Neural cell (in vitro differentiated cells): ENCODE data around the gene EML4. TPM values are rescaled to one million over a fixed set of nuclear protein-coding genes. Genes with fewer than 3 reads are reported as not detected.
"Not testable (repeated sequence)": the region's sequence is repeated elsewhere in the genome, so short reads cannot be mapped to it uniquely, and the experiment has no call there.

Experiments used
- H2AFZ ChIP-seq: fragments of 200-600, 300-800 bp; sonication (generic), shearing (Covaris generic); 2 replicates; pipeline ENCODE4 v1.6.0; 2014; ENCODE audit warnings: low read depth, mild to moderate bottlenecking, antibody characterized with exemption, low read length, moderate library complexity
- H3F3A ChIP-seq: fragments of 200-600 bp; shearing (Covaris generic); 2 replicates; pipeline ENCODE4 v1.6.1; 2016; ENCODE audit warnings: mild to moderate bottlenecking, moderate library complexity, mixed read lengths, antibody characterized with exemption, low read length; ENCODE audit not compliant: insufficient read depth, poor library complexity, severe bottlenecking
- H3K27ac ChIP-seq: fragments of 200-600, 300-800 bp; sonication (generic), shearing (Covaris generic); 2 replicates; pipeline ENCODE4 v1.5.1; 2014; ENCODE audit warnings: mild to moderate bottlenecking, low read length, moderate library complexity
- H3K27me3 ChIP-seq: fragments of 300-800, 200-600 bp; sonication (generic), shearing (Covaris generic); 2 replicates; pipeline ENCODE4 v1.6.0; 2014; ENCODE audit warnings: mild to moderate bottlenecking, low read depth, low read length, moderate library complexity; ENCODE audit not compliant: insufficient read depth
- H3K36me3 ChIP-seq: fragments of 300-800, 200-600 bp; sonication (generic), shearing (Covaris generic); 2 replicates; pipeline ENCODE4 v1.5.1; 2014; ENCODE audit warnings: mild to moderate bottlenecking, antibody characterized with exemption, low read length, moderate library complexity; ENCODE audit not compliant: insufficient read depth
- H3K4me2 ChIP-seq: fragments of 300-800, 200-600 bp; sonication (generic), shearing (Covaris generic); 2 replicates; pipeline ENCODE4 v1.6.0; 2014; ENCODE audit warnings: mild to moderate bottlenecking, low read length
- H3K4me3 ChIP-seq: fragments of 300-800, 200-600 bp; sonication (generic), shearing (Covaris generic); 2 replicates; pipeline ENCODE4 v1.5.1; 2014; ENCODE audit warnings: mild to moderate bottlenecking, low read length, moderate library complexity
- H3K79me2 ChIP-seq: fragments of 200-600 bp; shearing (Covaris generic); replicated peaks from 2 replicates; pipeline ENCODE4 v1.6.0; 2014; ENCODE audit warnings: mild to moderate bottlenecking, low read length, moderate library complexity; ENCODE audit not compliant: insufficient read depth
- H3K9ac ChIP-seq: fragments of 300-800, 200-600 bp; sonication (generic), shearing (Covaris generic); 2 replicates; pipeline ENCODE4 v1.6.1; 2016; ENCODE audit warnings: mild to moderate bottlenecking, low read length, mixed read lengths
- H3K9me2 ChIP-seq: fragments of 200-600 bp; shearing (Covaris generic); 2 replicates; pipeline ENCODE4 v1.6.1; 2016; ENCODE audit warnings: mild to moderate bottlenecking, low read length, mixed read lengths; ENCODE audit not compliant: insufficient read depth
- H3K9me3 ChIP-seq: fragments of 200-600, 300-800 bp; sonication (generic), shearing (Covaris generic); 2 replicates; pipeline ENCODE4 v1.6.1; 2016; ENCODE audit warnings: mild to moderate bottlenecking, mixed run types, low read length, moderate library complexity, mixed read lengths
- H4K20me1 ChIP-seq: fragments of 200-600 bp; shearing (Covaris generic); 2 replicates; pipeline ENCODE4 v1.6.1; 2016; ENCODE audit warnings: mild to moderate bottlenecking, mixed run types; ENCODE audit not compliant: insufficient read depth
- EP300 ChIP-seq: fragments of 450-650 bp; conservative IDR thresholded peaks from 2 replicates; pipeline ENCODE4 v1.6.1; 2014; ENCODE audit warnings: antibody characterized with exemption, mild to moderate bottlenecking, moderate library complexity; ENCODE audit not compliant: poor library complexity, severe bottlenecking
- EZH2 ChIP-seq: fragments of 200-600, 300-800 bp; shearing (Covaris generic), sonication (generic); IDR thresholded peaks from 2 replicates; pipeline ENCODE4 v1.6.1; 2014; ENCODE audit warnings: antibody characterized with exemption, low read length, borderline replicate concordance, mild to moderate bottlenecking; ENCODE audit not compliant: insufficient read depth, poor library complexity, severe bottlenecking
- MXI1 ChIP-seq: fragments of 450-650 bp; conservative IDR thresholded peaks from 2 replicates; pipeline ENCODE4 v1.6.1; 2014; ENCODE audit warnings: antibody characterized with exemption, mild to moderate bottlenecking; ENCODE audit not compliant: poor library complexity, severe bottlenecking
- POLR2AphosphoS5 ChIP-seq: IDR thresholded peaks from 2 replicates; pipeline ENCODE4 v1.6.1; 2012
- RAD21 ChIP-seq: fragments of 450-650 bp; conservative IDR thresholded peaks from 2 replicates; pipeline ENCODE4 v1.6.1; 2014; ENCODE audit warnings: antibody characterized with exemption, mild to moderate bottlenecking, moderate library complexity
- SMC3 ChIP-seq: fragments of 450-650 bp; conservative IDR thresholded peaks from 2 replicates; pipeline ENCODE4 v1.6.1; 2014; ENCODE audit warnings: antibody characterized with exemption, mild to moderate bottlenecking, moderate library complexity; ENCODE audit not compliant: poor library complexity
- TAF1 ChIP-seq: IDR thresholded peaks from 2 replicates; pipeline ENCODE4 v1.6.1; 2012; ENCODE audit warnings: low read depth
- polyA plus RNA-seq: library from polyadenylated mRNA; depleted of rRNA; stranded (reverse); fragments of >200 nt; gene quantifications from 2 replicates; pipeline ENCODE4 v1.2.3, GENCODE V29; 2014
- TF ChIP-seq, protein P1 (sequence below): fragments of 450-650 bp; IDR thresholded peaks from 2 replicates; pipeline ENCODE4 v1.5.1; 2014; ENCODE audit warnings: antibody characterized with exemption, mild to moderate bottlenecking, moderate library complexity; ENCODE audit not compliant: poor library complexity, severe bottlenecking
- TF ChIP-seq, protein P2 (sequence below): IDR thresholded peaks from 2 replicates; pipeline ENCODE4 v1.6.1; 2012; ENCODE audit warnings: borderline replicate concordance

Gene EML4
- polyA plus RNA-seq, 1 donor from 2014 or later = 33.9 TPM

DNA sequence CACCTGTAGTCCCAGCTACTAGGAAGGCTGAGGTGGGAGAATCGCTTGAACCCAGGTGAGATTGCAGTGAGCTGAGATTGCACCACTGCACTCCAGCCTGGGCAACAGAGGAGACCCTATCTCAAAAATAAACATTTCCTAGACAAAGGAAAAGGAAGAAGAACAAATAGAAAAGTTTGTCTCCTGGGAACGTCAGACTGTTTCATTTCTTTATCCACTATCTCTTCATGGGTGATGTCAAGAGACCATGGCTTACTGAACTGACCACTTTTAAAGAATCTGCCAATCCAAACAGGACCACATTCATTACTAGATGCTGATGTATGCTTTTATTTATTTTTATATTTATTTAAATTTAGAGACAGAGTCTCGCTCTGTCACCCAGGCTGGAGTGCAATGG lies 165.1 kb downstream of the EML4 start:
- H4K20me1 ChIP-seq = no peaks in the 10 kb centered on the region
- H3F3A ChIP-seq = no peaks in the 10 kb centered on the region
- no peak overlapping the region for H3K4me2 ChIP-seq
- no peaks in the 10 kb centered on the region for H3K9me3 ChIP-seq
- no peak overlapping the region for H3K27ac ChIP-seq
- TF ChIP-seq, protein P1, sequence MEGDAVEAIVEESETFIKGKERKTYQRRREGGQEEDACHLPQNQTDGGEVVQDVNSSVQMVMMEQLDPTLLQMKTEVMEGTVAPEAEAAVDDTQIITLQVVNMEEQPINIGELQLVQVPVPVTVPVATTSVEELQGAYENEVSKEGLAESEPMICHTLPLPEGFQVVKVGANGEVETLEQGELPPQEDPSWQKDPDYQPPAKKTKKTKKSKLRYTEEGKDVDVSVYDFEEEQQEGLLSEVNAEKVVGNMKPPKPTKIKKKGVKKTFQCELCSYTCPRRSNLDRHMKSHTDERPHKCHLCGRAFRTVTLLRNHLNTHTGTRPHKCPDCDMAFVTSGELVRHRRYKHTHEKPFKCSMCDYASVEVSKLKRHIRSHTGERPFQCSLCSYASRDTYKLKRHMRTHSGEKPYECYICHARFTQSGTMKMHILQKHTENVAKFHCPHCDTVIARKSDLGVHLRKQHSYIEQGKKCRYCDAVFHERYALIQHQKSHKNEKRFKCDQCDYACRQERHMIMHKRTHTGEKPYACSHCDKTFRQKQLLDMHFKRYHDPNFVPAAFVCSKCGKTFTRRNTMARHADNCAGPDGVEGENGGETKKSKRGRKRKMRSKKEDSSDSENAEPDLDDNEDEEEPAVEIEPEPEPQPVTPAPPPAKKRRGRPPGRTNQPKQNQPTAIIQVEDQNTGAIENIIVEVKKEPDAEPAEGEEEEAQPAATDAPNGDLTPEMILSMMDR = no peak
- TF ChIP-seq EP300 = no peak
- TF ChIP-seq POLR2AphosphoS5 = no peak
- no peak for TF ChIP-seq EZH2
- TF ChIP-seq MXI1 = no peak
- no peak for TF ChIP-seq SMC3
- H3K9me2 ChIP-seq = no peaks in the 10 kb centered on the region
- no peaks in the 10 kb centered on the region for H3K79me2 ChIP-seq
- H2AFZ ChIP-seq = no peak overlapping the region
- H3K9ac ChIP-seq = no peak overlapping the region
- no peak overlapping the region for H3K4me3 ChIP-seq
- no peaks in the 10 kb centered on the region for H3K36me3 ChIP-seq
- H3K27me3 ChIP-seq = no peaks in the 10 kb centered on the region

- not testable (repeated sequence) for H3K4me3 ChIP-seq, H3K27ac ChIP-seq, H3K79me2 ChIP-seq, H3K27me3 ChIP-seq, H3K4me2 ChIP-seq, H2AFZ ChIP-seq, H4K20me1 ChIP-seq, H3F3A ChIP-seq, H3K9me2 ChIP-seq, H3K9ac ChIP-seq, H3K36me3 ChIP-seq, H3K9me3 ChIP-seq
These were observed 165.7 kb downstream of the EML4 start for GRCh38 chr2:42334865-42335264.

DNA sequence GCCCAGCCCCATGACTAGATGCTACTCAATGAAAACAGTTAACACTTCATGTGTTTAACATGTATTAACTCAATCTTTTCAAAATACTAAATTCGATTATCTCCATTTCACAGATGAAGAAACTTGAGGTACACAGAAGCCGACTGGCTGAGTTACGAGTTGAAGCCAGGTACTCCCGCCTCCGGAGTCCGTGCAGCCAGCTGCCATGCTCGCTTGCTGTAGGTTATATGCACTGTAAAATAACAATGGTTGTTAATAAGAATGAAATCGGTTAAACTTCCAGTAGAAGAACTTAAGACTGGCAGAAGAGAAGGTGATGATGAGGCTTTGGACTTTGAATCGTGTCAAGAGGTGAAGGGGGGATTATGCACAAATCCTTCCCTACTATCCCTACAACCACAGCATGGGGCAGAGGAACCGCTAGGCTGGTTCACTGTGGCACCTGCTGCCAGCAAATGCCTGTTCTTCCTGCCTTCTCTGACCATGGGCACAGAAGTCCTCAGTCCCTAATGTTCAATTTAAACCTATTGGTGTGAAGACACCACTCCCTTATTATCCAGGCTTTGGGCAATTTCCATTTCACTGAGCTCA lies 166.5 kb downstream of the EML4 start:
- Histone ChIP-seq H3K4me2 (no peak overlapping the region), H3K9me2 (no peaks in the 10 kb centered on the region), H3K27ac (no peak overlapping the region), H3K79me2 (no peaks in the 10 kb centered on the region), H3K36me3 (no peaks in the 10 kb centered on the region), H3K27me3 (no peaks in the 10 kb centered on the region), H2AFZ (no peak overlapping the region), H3K9me3 (no peaks in the 10 kb centered on the region), H3F3A (no peaks in the 10 kb centered on the region), H4K20me1 (no peaks in the 10 kb centered on the region), H3K9ac (no peak overlapping the region), H3K4me3 (no peak overlapping the region)
- TF ChIP-seq EZH2 (no peak), TAF1 (no peak), POLR2AphosphoS5 (no peak), SMC3 (no peak), RAD21 (no peak), EP300 (no peak), MXI1 (no peak)
- TF ChIP-seq, protein P2, sequence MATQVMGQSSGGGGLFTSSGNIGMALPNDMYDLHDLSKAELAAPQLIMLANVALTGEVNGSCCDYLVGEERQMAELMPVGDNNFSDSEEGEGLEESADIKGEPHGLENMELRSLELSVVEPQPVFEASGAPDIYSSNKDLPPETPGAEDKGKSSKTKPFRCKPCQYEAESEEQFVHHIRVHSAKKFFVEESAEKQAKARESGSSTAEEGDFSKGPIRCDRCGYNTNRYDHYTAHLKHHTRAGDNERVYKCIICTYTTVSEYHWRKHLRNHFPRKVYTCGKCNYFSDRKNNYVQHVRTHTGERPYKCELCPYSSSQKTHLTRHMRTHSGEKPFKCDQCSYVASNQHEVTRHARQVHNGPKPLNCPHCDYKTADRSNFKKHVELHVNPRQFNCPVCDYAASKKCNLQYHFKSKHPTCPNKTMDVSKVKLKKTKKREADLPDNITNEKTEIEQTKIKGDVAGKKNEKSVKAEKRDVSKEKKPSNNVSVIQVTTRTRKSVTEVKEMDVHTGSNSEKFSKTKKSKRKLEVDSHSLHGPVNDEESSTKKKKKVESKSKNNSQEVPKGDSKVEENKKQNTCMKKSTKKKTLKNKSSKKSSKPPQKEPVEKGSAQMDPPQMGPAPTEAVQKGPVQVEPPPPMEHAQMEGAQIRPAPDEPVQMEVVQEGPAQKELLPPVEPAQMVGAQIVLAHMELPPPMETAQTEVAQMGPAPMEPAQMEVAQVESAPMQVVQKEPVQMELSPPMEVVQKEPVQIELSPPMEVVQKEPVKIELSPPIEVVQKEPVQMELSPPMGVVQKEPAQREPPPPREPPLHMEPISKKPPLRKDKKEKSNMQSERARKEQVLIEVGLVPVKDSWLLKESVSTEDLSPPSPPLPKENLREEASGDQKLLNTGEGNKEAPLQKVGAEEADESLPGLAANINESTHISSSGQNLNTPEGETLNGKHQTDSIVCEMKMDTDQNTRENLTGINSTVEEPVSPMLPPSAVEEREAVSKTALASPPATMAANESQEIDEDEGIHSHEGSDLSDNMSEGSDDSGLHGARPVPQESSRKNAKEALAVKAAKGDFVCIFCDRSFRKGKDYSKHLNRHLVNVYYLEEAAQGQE = no peak
- TF ChIP-seq, protein P1 = no peak
